Prostate gland (tissue), 2 donors: Measurements from ENCODE around the gene CADPS. TPM values are rescaled to one million over a fixed set of nuclear protein-coding genes. Genes with fewer than 3 reads are reported as not detected.

Source experiments
- DNase-seq: peaks from one replicate; pipeline ENCODE4 v3.0.0-alpha.2; 2019; ENCODE audit warnings: low spot score
- H3K27ac ChIP-seq, 2 donors: fragments of 200-600 bp; sonication (generic); 2 replicates each; pipeline ENCODE4 v1.5.1; 2017 to 2019
- H3K27me3 ChIP-seq: fragments of 200-600 bp; sonication (generic); replicated peaks from 2 replicates; pipeline ENCODE4 v1.5.1; 2019; ENCODE audit not compliant: insufficient read depth
- H3K36me3 ChIP-seq, 2 donors: fragments of 200-600 bp; sonication (generic); 1 replicate in 1 of 2; 2 replicates in 1 of 2; pipeline versions ENCODE4 v1.5.1 to v1.8.1; 2017 to 2019
- H3K4me1 ChIP-seq: fragments of 200-600 bp; sonication (generic); replicated peaks from 2 replicates; pipeline ENCODE4 v1.5.1; 2019
- H3K4me3 ChIP-seq, 2 donors: fragments of 200-600 bp; sonication (generic); 2 replicates each; pipeline ENCODE4 v1.5.1; 2017 to 2019
- H3K9me3 ChIP-seq: fragments of 200-600 bp; sonication (generic); 2 replicates; pipeline ENCODE4 v1.5.1; 2017
- POLR2A ChIP-seq: fragments of 450-650 bp; IDR thresholded peaks from one replicate; pipeline ENCODE4 v1.6.1; 2016; ENCODE audit warnings: antibody characterized with exemption, mild to moderate bottlenecking
- POLR2AphosphoS5 ChIP-seq: sonication (generic); formaldehyde crosslinking; IDR thresholded peaks from one replicate; pipeline ENCODE4 v1.6.1; 2017; ENCODE audit warnings: antibody characterized with exemption
- WGBS: methylation state at CpG from one replicate; pipeline ENCODE4 v1.1.5; 2018; 5-methylcytosine and 5-hydroxymethylcytosine counted together
- intact Hi-C: fragments of 100-400 bp; cut with DNase I; formaldehyde crosslinking; loops from one replicate; pipeline ENCODE4 v1.14.2; 2022
- total RNA-seq, 2 donors: library from RNA; depleted of rRNA; stranded (reverse); fragments of >200 nt; gene quantifications; one replicate each; pipeline ENCODE4 v1.1.0, GENCODE V29; 2016
- TF ChIP-seq, protein P1 (sequence below), 4 experiments: fragments of 200-600 bp in 2 of 4; fragments of 450-650 bp in 2 of 4; sonication (generic) in 2 of 4; IDR thresholded peaks; 1 replicate in 3 of 4; 2 replicates in 1 of 4; pipeline ENCODE4 v1.5.1; 2016 to 2019; ENCODE audit warnings: antibody characterized with exemption in 4 of 4, mild to moderate bottlenecking in 2 of 4, moderate library complexity in 2 of 4

CADPS gene
- total RNA-seq, 2 donors from 2014 or later, result 4.0 to 7.7 TPM

DNA sequence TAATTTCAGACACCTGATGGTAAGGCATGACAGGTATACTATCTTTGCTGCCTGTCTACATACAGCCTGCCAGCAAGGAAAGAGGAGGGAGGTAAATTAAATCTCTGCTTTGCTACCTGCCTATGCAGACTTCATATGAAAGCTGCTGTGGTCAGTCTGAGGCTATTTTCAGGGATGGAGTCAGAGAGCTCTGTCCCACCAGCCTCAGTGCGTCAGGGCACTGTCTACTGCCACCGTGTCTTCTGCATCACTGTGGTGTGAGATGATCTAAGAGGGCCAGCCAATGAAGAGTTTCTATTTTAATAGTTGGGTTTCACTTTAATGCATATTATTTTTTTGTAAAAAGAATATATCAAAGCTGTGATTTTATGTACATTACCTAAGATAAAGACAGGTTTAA, 125.6 kb downstream of the CADPS start:
- no peaks in the 10 kb centered on the region for H3K36me3 ChIP-seq
- H3K9me3 ChIP-seq, result no peaks in the 10 kb centered on the region
- no peak for DNase-seq
- intact Hi-C loops, result no loop called here
- H3K4me3 ChIP-seq, result no peak overlapping the region
- H3K27ac ChIP-seq, result no peak overlapping the region
- TF ChIP-seq POLR2AphosphoS5 (no peak), POLR2A (no peak)
- TF ChIP-seq, protein P1, sequence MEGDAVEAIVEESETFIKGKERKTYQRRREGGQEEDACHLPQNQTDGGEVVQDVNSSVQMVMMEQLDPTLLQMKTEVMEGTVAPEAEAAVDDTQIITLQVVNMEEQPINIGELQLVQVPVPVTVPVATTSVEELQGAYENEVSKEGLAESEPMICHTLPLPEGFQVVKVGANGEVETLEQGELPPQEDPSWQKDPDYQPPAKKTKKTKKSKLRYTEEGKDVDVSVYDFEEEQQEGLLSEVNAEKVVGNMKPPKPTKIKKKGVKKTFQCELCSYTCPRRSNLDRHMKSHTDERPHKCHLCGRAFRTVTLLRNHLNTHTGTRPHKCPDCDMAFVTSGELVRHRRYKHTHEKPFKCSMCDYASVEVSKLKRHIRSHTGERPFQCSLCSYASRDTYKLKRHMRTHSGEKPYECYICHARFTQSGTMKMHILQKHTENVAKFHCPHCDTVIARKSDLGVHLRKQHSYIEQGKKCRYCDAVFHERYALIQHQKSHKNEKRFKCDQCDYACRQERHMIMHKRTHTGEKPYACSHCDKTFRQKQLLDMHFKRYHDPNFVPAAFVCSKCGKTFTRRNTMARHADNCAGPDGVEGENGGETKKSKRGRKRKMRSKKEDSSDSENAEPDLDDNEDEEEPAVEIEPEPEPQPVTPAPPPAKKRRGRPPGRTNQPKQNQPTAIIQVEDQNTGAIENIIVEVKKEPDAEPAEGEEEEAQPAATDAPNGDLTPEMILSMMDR (IDR thresholded peaks at IDR 0.05), result no peak
- H3K27me3 ChIP-seq, result no peaks in the 10 kb centered on the region
- WGBS, result 73% methylated on average over 2 of the region's 2 CpGs
- no peaks in the 10 kb centered on the region for H3K4me1 ChIP-seq

- intact Hi-C loops, result no loop called here
- H3K4me1 ChIP-seq, result no peaks in the 10 kb centered on the region
- no peaks in the 10 kb centered on the region for H3K27me3 ChIP-seq
- H3K9me3 ChIP-seq, result no peaks in the 10 kb centered on the region
- no peak overlapping the region for H3K27ac ChIP-seq
- no peak for TF ChIP-seq POLR2AphosphoS5
- TF ChIP-seq, protein P1 (IDR thresholded peaks at IDR 0.05), result no peak
- no peak for TF ChIP-seq POLR2A
- 74% methylated on average over 4 of the region's 4 CpGs for WGBS
- DNase-seq, result no peak
- H3K36me3 ChIP-seq, result no peaks in the 10 kb centered on the region
- no peak overlapping the region for H3K4me3 ChIP-seq
Observed at GRCh38 chr3:62749130-62749529, 126.1 kb downstream of the CADPS start.

DNA sequence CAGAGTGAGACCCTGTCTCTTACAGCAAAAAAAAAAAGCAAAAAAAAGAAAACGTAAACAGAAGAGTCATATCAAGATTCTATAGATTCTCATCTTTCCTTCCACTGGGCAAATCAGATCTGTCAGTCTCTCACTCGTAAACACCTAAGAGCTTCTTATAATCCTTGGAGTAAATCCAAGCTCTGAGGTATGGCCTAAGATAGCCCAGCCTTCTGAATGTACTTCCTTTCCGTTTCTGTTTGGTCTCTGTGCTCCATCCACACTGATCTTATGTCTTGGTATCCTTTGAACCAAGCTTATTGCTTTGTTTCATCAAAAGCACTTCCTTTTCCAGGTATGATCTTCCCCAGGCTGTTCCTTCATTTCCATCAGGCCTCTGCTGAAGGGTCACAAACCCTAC, 137.8 kb downstream of the CADPS start:
- Histone ChIP-seq H3K36me3 (no peaks in the 10 kb centered on the region), H3K27ac (no peak overlapping the region), H3K27me3 (no peaks in the 10 kb centered on the region), H3K9me3 (no peaks in the 10 kb centered on the region), H3K4me1 (no peaks in the 10 kb centered on the region), H3K4me3 (no peak overlapping the region)
- no peak for DNase-seq
- intact Hi-C loops, result no loop called here
- 61% methylated on average over 3 of the region's 3 CpGs for WGBS
- no peak for TF ChIP-seq POLR2AphosphoS5
- TF ChIP-seq, protein P1 (IDR thresholded peaks at IDR 0.05), result no peak
- TF ChIP-seq POLR2A, result no peak

- Histone ChIP-seq H3K36me3 (no peaks in the 10 kb centered on the region), H3K4me1 (no peaks in the 10 kb centered on the region), H3K9me3 (no peaks in the 10 kb centered on the region), H3K27me3 (no peaks in the 10 kb centered on the region), H3K27ac (no peak overlapping the region), H3K4me3 (no peak overlapping the region)
- TF ChIP-seq, protein P1 (IDR thresholded peaks at IDR 0.05), result no peak
- TF ChIP-seq POLR2A (no peak), POLR2AphosphoS5 (no peak)
- no peak for DNase-seq
- WGBS, result 93% methylated on average over 1 of the region's 1 CpG
- intact Hi-C loops, result no loop called here
Observed at GRCh38 chr3:62735510-62735909, 139.7 kb downstream of the CADPS start.

DNA sequence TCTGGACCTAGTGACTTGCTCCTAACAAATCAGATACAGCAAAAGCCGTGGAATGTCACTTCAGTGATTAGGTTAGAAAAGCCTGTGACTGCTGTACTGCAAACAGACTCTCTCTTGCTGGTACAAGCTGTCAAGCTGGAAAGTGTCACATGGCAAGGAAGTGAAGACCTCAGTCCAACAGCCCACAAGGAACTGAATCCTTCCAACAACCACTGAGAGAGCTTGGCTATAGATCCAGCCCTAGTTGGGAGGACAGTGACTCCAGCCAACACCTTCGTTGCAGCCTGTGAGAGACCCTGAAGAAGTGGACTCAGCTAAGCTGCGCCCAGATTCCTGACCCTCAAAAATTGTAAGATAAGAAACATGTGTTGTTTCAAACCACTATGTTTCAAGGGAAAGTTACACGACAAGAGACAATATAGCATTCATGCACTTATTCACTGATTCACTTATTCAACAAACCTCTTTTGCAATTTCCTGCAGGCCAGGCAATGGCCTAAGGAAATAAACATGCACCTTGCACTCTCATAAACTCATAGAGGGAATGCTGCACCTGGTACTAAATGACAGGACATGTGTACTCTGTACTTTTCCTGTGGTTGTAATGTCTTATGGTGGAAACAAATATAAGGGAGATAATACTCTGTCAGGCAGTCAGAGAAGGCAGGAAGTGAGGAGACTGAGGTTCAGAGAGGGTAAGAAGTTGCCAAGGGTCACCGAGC, 142.9 kb downstream of the CADPS start:
- 90% methylated on average over 5 of the region's 5 CpGs for WGBS
- TF ChIP-seq POLR2A, result no peak
- TF ChIP-seq, protein P1 (IDR thresholded peaks at IDR 0.05), result no peak
- TF ChIP-seq POLR2AphosphoS5, result no peak
- H3K27me3 ChIP-seq, result no peaks in the 10 kb centered on the region
- no peaks in the 10 kb centered on the region for H3K36me3 ChIP-seq
- DNase-seq, result no peak
- intact Hi-C loops, result no loop called here
- no peaks in the 10 kb centered on the region for H3K9me3 ChIP-seq
- no peaks in the 10 kb centered on the region for H3K4me1 ChIP-seq
- H3K4me3 ChIP-seq, result no peak overlapping the region
- H3K27ac ChIP-seq, result no peak overlapping the region
